ENCODE results near the gene ATF2. TPM values are rescaled to one million over a fixed set of nuclear protein-coding genes. Genes with fewer than 3 reads are reported as not detected.

Gene ATF2
- 10 to 100 TPM; 50.0 to 56.2 TPM for total RNA-seq

DNA sequence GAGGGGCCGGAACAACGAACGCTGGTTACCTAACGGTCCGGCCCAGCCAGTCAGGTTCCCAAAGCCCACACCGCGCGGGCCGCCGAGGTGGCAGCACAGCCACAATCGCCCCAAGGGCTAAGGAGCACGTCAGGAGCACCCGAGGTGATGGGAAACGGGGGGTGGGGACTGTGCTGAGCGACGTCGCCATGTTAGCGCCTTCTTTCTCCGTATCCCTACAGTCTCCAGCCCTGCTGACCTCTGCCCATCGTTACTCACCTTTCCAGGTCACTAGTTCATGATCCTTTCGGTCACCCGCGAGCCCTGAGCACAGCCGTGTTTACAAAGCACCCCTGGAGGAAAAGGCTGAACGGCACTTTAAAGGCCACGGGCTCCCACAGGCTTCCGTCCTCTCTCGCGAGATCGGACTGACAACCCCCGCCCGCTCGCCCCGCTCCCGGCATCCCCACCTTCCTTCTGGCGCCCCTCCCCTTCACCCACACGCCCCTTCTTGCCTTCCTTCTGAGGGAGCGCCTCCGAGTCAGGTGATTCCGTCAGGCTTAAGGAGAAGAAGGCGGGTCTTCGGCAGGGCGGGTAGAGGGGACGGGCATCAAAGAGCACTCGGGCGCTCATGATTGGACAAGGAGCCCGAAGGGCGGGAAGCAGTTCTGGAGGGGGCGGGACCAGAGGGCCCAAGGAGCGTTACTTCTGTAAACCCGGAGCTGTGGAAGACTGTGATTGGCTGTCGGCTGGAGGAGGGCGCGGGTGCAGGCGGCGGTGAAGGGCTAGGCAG lies at the start of gene ATF2:
Gene ATF2 (minus strand): TSS at position 412 of the 772 bp plus-strand sequence. CDS start 31,760 bp downstream, outside the sequence.
- DNase-seq, result peak; percentile 92
- H3K36me3 Mint-ChIP-seq, result peaks cover 4% of the 10 kb centered on the region

GRCh38 chr2:175207741-175208438 lies 39.9 kb upstream of the ATF2 start:
- ATAC-seq (ENCODE audit: low read depth), result no peak
- Mint-ChIP-seq H3K27ac (no peak overlapping the region), H3K36me3 (no peaks in the 10 kb centered on the region), H3K27me3 (peaks cover 26% of the 10 kb centered on the region), H3K4me3 (no peak overlapping the region), H3K9me3 (no peaks in the 10 kb centered on the region), H3K4me1 (no peaks in the 10 kb centered on the region)
- POLR2A ChIA-PET, result no interaction called here
- no peak for DNase-seq

More for the DNA sequence above, at the start of gene ATF2:
- Mint-ChIP-seq H3K27ac (peak within 1 kb of the TSS; percentile 91), H3K9me3 (no peaks in the 10 kb centered on the region), H3K4me3 (peak within 1 kb of the TSS; percentile 93), H3K4me1 (peaks cover 16% of the 10 kb centered on the region), H3K27me3 (no peaks in the 10 kb centered on the region)
- POLR2A ChIA-PET, result interaction anchor here (0.6 to 1.7 kb wide), 6 partner anchors 9 to 17 kb away, joined by 3 to 10 read pairs (median 8); partner anchors contain the start of gene ATP5MC3
- ATAC-seq (ENCODE audit: low read depth), result peak; percentile 93

DNA sequence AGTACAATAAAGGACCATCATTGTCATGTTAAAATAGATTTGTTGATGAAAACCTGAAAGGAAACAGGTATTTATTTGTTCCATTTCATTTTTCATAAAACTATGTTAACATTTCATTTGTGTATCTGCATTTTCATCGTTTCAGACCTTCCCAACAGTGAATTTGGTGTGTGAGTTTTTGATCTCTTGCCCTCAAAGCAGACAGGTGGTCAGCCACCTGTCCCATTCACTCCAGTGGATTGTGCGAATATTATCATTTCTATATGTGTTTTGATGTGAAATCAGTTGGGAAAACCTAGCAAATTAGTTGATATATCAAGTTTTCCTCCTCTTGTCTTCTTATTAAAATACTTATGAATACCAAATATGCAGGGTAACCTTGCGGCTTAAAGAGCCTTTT lies 38.9 kb upstream of the ATF2 start:
- Mint-ChIP-seq H3K4me1 (no peaks in the 10 kb centered on the region), H3K27ac (no peak overlapping the region), H3K27me3 (peaks cover 21% of the 10 kb centered on the region), H3K9me3 (no peaks in the 10 kb centered on the region), H3K4me3 (no peak overlapping the region), H3K36me3 (no peaks in the 10 kb centered on the region)
- DNase-seq (no peak), ATAC-seq (ENCODE audit: low read depth) (no peak)
- POLR2A ChIA-PET, result no interaction called here

- H3K4me3 Mint-ChIP-seq, result no peak overlapping the region
- no peak for DNase-seq
- H3K27ac Mint-ChIP-seq, result no peak overlapping the region
- peaks cover 19% of the 10 kb centered on the region for H3K27me3 Mint-ChIP-seq
- no peaks in the 10 kb centered on the region for H3K9me3 Mint-ChIP-seq
- no peak for ATAC-seq (ENCODE audit: low read depth)
- POLR2A ChIA-PET, result no interaction called here
- H3K36me3 Mint-ChIP-seq, result no peaks in the 10 kb centered on the region
- H3K4me1 Mint-ChIP-seq, result no peaks in the 10 kb centered on the region
Observed at GRCh38 chr2:175205523-175205922, 37.5 kb upstream of the ATF2 start.

- H3K27ac Mint-ChIP-seq, result no peak overlapping the region
- POLR2A ChIA-PET, result interaction anchor here (0.6 kb wide), 1 partner anchor 417 kb away, joined by 5 read pairs; no protein-coding TSS in a partner anchor
- H3K4me3 Mint-ChIP-seq, result no peak overlapping the region
- no peaks in the 10 kb centered on the region for H3K36me3 Mint-ChIP-seq
- DNase-seq (peak; percentile 33), ATAC-seq (ENCODE audit: low read depth) (peak; percentile 89)
- H3K9me3 Mint-ChIP-seq, result peaks cover 2% of the 10 kb centered on the region
- peaks cover 21% of the 10 kb centered on the region for H3K27me3 Mint-ChIP-seq
- no peaks in the 10 kb centered on the region for H3K4me1 Mint-ChIP-seq
Observed at GRCh38 chr2:175203621-175204496, 35.9 kb upstream of the ATF2 start.

DNA sequence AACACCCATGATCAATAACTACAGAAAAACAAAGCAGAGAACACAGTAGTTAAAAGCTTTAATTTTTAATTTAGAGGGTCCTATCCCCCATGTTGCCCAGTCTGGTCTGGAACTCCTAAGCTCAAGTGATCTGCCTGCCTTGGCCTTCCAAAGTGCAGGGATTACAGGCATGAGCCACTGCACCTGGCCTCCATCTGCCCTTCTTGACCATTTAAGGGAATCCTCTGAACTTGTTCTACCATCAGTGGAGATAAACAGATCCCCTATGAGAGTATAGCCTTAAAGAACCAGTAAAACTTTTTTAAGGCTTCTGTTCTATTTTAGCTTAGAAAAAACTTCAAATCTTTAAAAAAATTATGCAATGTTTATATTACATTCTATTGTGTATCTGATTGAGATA lies 27.0 kb upstream of the ATF2 start:
- H3K4me1 Mint-ChIP-seq, result peaks cover 1% of the 10 kb centered on the region
- H3K27me3 Mint-ChIP-seq, result peaks cover 34% of the 10 kb centered on the region
- H3K36me3 Mint-ChIP-seq, result no peaks in the 10 kb centered on the region
- H3K4me3 Mint-ChIP-seq, result no peak overlapping the region
- ATAC-seq (ENCODE audit: low read depth) (no peak), DNase-seq (no peak)
- POLR2A ChIA-PET, result no interaction called here
- peaks cover 11% of the 10 kb centered on the region for H3K9me3 Mint-ChIP-seq
- H3K27ac Mint-ChIP-seq, result no peak overlapping the region

GRCh38 chr2:175188761-175189160 lies 20.8 kb upstream of the ATF2 start:
- POLR2A ChIA-PET, result no interaction called here

GRCh38 chr2:175187378-175187777 lies 19.4 kb upstream of the ATF2 start:
- DNase-seq (no peak), ATAC-seq (ENCODE audit: low read depth) (peak; percentile 80)
- H3K27ac Mint-ChIP-seq, result no peak overlapping the region
- H3K4me1 Mint-ChIP-seq, result no peaks in the 10 kb centered on the region
- H3K9me3 Mint-ChIP-seq, result peaks cover 6% of the 10 kb centered on the region
- H3K4me3 Mint-ChIP-seq, result no peak overlapping the region
- POLR2A ChIA-PET, result no interaction called here
- peaks cover 18% of the 10 kb centered on the region for H3K27me3 Mint-ChIP-seq
- peaks cover 2% of the 10 kb centered on the region for H3K36me3 Mint-ChIP-seq

More at GRCh38 chr2:175188761-175189160, 20.8 kb upstream of the ATF2 start:
- Mint-ChIP-seq H3K4me3 (no peak overlapping the region), H3K9me3 (peaks cover 9% of the 10 kb centered on the region), H3K4me1 (peaks cover 1% of the 10 kb centered on the region), H3K27me3 (peaks cover 20% of the 10 kb centered on the region), H3K27ac (no peak overlapping the region), H3K36me3 (peaks cover 2% of the 10 kb centered on the region)
- ATAC-seq (ENCODE audit: low read depth) (no peak), DNase-seq (no peak)

DNA sequence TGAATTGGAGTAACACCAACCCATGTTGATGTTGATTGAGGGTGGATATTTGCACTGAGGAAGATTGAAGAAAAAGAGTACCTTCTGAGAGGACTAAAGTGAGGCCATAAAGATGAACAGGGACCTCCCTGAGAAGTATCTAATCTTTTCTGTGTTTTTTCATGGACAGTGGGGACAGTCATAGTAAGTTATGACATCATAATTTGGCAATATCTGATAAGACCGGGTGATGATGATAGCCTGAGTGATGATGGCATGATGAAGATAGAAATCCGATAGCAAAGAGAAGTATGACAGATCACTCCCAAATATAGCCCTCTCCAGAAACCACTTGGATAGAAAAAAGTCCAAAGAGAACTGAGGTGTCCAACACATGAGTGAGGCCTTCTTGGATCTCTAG lies 15.7 kb upstream of the ATF2 start:
- Mint-ChIP-seq H3K4me3 (no peak overlapping the region), H3K36me3 (peaks cover 17% of the 10 kb centered on the region), H3K9me3 (peaks cover 3% of the 10 kb centered on the region), H3K27ac (no peak overlapping the region), H3K4me1 (peaks cover 14% of the 10 kb centered on the region), H3K27me3 (no peaks in the 10 kb centered on the region)
- POLR2A ChIA-PET, result no interaction called here
- no peak for DNase-seq
- ATAC-seq (ENCODE audit: low read depth), result no peak

GRCh38 chr2:175181877-175182308 lies 13.9 kb upstream of the ATF2 start:
- Mint-ChIP-seq H3K27ac (peak overlapping the region; percentile 86), H3K4me3 (peak overlapping the region; percentile 90), H3K9me3 (peaks cover 3% of the 10 kb centered on the region), H3K36me3 (peaks cover 26% of the 10 kb centered on the region), H3K27me3 (no peaks in the 10 kb centered on the region), H3K4me1 (peaks cover 21% of the 10 kb centered on the region)
- POLR2A ChIA-PET, result interaction anchor here (1.4 kb wide), 1 partner anchor 13 kb away, joined by 10 read pairs; the partner anchor contains the start of gene ATF2
- DNase-seq (no peak), ATAC-seq (ENCODE audit: low read depth) (no peak)

DNA sequence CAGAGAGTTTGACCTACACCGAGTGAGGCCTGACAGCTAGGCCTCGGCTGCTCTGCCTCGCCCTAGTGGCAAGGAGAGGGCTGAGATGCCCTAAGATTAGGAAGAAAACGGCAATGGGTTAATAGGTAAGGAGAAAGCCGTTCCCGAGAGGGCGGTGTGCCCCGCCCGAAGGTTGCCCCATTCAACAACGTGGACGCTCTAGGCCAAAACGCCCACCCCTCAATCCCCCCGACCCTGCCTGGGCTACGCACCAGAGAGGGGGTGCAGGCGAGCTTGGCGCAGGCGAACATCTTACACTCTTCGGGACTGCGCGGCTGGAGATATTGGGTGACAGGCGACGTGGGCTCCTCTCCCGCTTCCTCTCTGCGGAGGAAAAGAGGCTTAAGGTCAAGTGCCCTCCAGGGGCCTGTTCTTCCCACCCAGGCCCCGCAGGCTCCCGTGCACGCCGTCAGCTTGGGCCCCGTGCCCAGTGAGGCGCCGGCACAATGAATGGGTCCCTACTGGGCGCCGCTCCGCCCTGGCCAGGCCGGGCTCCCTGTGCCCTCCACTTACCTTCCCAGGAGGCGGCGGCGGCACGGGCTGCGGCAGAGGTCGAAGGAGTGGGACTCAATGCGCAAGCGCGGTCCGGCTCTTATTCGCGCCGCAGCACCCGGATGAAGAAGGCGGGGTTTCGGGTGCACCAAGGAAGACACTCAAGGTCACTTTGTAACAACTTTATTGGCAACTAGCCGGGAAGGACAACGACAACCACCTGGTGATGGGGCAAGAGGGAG lies 13.3 kb upstream of the ATF2 start, which contains the start of gene ATP5MC3:
Gene ATP5MC3 (minus strand): TSS at position 607 of the 773 bp plus-strand sequence. CDS start 317 bp downstream, at position 290.
- Mint-ChIP-seq H3K27me3 (no peaks in the 10 kb centered on the region), H3K4me1 (peaks cover 25% of the 10 kb centered on the region), H3K27ac (peak within 1 kb of the TSS; percentile 86), H3K9me3 (peaks cover 3% of the 10 kb centered on the region), H3K4me3 (peak within 1 kb of the TSS; percentile 90), H3K36me3 (peaks cover 31% of the 10 kb centered on the region)
- POLR2A ChIA-PET, result interaction anchor here (1.0 to 1.4 kb wide), 2 partner anchors 10 to 13 kb away, joined by 3 to 10 read pairs; partner anchors contain the start of gene ATF2
- peak; percentile 92 for DNase-seq
- ATAC-seq (ENCODE audit: low read depth), result peak; percentile 89

DNA sequence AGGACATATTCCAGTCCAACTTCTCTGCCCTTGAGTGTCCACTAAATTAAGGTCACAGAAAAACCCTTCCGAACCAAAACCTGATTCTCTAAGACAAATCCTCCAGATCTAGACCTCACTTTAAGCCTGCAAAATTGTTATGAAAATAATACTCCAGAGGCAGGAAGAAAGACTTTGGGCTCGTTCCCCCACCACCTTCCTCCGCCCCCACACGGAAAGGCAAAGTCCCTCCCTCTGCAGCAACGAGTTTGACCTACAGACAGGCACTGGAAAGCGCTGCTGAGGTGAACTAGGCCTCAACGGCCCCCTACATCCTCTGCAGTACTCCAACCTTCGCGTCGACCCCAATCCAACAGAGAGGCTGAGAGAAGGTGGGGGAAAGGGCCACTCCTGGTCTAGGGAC lies 12.7 kb upstream of the ATF2 start:
- Mint-ChIP-seq H3K27ac (peak overlapping the region; percentile 86), H3K4me3 (peak overlapping the region; percentile 90), H3K27me3 (no peaks in the 10 kb centered on the region), H3K36me3 (peaks cover 32% of the 10 kb centered on the region), H3K9me3 (peaks cover 3% of the 10 kb centered on the region), H3K4me1 (peaks cover 26% of the 10 kb centered on the region)
- no peak for DNase-seq
- POLR2A ChIA-PET, result interaction anchor here (1.0 to 1.4 kb wide), 2 partner anchors 10 to 12 kb away, joined by 3 to 10 read pairs; partner anchors contain the start of gene ATF2
- ATAC-seq (ENCODE audit: low read depth), result peak; percentile 74

Data from activated naive CD8-positive, alpha-beta T cell treated with anti-CD3 and anti-CD28 coated beads, Interleukin-2, amount 10 ng/mL, durations not matched to agents 7 days and 5 days (primary cell).